ENCODE results near the gene SMOC2.

SMOC2 gene

DNA sequence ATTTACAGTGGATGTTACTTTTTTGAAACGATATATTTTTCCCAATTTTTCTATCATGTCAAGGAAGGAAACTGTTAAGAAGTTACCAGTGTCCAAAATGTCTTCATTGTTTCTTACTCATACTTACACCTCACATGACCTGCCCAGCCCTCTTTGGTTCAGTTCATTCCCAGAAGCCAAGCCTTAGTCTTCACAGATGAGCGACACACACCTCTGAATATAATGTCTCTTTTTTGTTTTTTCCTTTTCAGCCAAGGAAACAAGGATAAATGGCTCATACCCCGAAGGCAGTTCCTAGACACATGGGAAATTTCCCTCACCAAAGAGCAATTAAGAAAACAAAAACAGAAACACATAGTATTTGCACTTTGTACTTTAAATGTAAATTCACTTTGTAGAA, 225.2 kb downstream of the SMOC2 start:
- Histone ChIP-seq H3K36me3 (ENCODE audit: control insufficient read depth, insufficient read depth, low read length) (no peaks in the 10 kb centered on the region), H3K4me1 (ENCODE audit: control insufficient read depth, insufficient read depth, low read length) (peaks cover 2% of the 10 kb centered on the region; the same call in 1 of the 2 replicates), H3K9me3 (ENCODE audit: control insufficient read depth, insufficient read depth, low read length) (no peaks in the 10 kb centered on the region), H3K27ac (ENCODE audit: low read length) (no peak overlapping the region), H3K27me3 (ENCODE audit: control insufficient read depth, insufficient read depth, low read length) (no peaks in the 10 kb centered on the region), H3K4me3 (ENCODE audit: low read length) (no peak overlapping the region)
- no CpG with 5 or more reads among the region's 3 CpGs for WGBS (ENCODE audit: insufficient coverage, insufficient read length)
- no peak for DNase-seq (ENCODE audit: low read depth, low spot score)

DNA sequence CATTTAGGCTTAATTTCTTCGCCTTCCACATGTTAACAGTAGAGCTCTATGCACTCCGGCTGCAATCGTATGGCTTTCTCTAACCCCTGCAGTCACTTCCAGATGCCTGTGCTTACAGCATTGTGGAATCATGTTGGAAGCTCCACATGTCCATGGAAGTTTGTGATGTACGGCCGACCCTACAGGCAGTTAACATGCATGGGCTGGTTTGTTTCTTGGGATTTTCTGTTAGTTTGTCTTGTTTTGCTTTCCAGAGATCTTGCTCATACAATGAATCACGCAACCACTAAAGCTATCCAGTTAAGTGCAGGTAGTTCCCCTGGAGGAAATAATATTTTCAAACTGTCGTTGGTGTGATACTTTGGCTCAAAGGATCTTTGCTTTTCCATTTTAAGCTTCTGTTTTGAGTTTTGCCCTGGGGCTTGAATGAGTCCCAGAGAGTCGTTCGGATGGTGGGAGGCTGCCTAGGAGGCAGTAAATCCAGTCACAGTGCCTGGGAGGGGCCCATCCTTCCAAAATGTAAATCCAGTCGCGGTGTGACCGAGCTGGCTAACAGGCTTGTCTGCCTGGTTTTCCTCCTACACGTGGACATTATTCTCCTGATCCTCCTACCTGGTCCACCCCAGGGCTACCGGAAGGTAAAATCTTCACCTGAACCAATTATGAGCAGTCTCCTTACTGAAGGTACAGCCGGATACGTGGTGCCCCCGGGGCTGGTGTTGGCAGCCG, 225.9 kb downstream of the SMOC2 start:
- Histone ChIP-seq H3K27ac (ENCODE audit: low read length) (no peak overlapping the region), H3K9me3 (ENCODE audit: control insufficient read depth, insufficient read depth, low read length) (no peaks in the 10 kb centered on the region), H3K4me1 (ENCODE audit: control insufficient read depth, insufficient read depth, low read length) (peaks cover 2% of the 10 kb centered on the region; the same call in 1 of the 2 replicates), H3K27me3 (ENCODE audit: control insufficient read depth, insufficient read depth, low read length) (no peaks in the 10 kb centered on the region), H3K4me3 (ENCODE audit: low read length) (no peak overlapping the region), H3K36me3 (ENCODE audit: control insufficient read depth, insufficient read depth, low read length) (no peaks in the 10 kb centered on the region)
- no CpG with 5 or more reads among the region's 18 CpGs for WGBS (ENCODE audit: insufficient coverage, insufficient read length)
- no peak for DNase-seq (ENCODE audit: low read depth, low spot score)

DNA sequence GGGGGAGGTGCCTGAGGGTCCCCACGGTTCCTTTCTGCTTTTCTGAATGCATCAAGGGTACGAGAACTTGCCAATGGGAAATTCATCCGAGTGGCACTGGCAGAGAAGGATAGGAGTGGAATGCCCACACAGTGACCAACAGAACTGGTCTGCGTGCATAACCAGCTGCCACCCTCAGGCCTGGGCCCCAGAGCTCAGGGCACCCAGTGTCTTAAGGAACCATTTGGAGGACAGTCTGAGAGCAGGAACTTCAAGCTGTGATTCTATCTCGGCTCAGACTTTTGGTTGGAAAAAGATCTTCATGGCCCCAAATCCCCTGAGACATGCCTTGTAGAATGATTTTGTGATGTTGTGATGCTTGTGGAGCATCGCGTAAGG, 226.4 kb downstream of the SMOC2 start:
- peaks cover 2% of the 10 kb centered on the region; the same call in 1 of the 2 replicates for H3K4me1 ChIP-seq (ENCODE audit: control insufficient read depth, insufficient read depth, low read length)
- no peak overlapping the region for H3K27ac ChIP-seq (ENCODE audit: low read length)
- no peak for DNase-seq (ENCODE audit: low read depth, low spot score)
- no peaks in the 10 kb centered on the region for H3K36me3 ChIP-seq (ENCODE audit: control insufficient read depth, insufficient read depth, low read length)
- no CpG with 5 or more reads among the region's 7 CpGs for WGBS (ENCODE audit: insufficient coverage, insufficient read length)
- no peaks in the 10 kb centered on the region for H3K9me3 ChIP-seq (ENCODE audit: control insufficient read depth, insufficient read depth, low read length)
- H3K27me3 ChIP-seq (ENCODE audit: control insufficient read depth, insufficient read depth, low read length), result no peaks in the 10 kb centered on the region
- no peak overlapping the region for H3K4me3 ChIP-seq (ENCODE audit: low read length)

DNA sequence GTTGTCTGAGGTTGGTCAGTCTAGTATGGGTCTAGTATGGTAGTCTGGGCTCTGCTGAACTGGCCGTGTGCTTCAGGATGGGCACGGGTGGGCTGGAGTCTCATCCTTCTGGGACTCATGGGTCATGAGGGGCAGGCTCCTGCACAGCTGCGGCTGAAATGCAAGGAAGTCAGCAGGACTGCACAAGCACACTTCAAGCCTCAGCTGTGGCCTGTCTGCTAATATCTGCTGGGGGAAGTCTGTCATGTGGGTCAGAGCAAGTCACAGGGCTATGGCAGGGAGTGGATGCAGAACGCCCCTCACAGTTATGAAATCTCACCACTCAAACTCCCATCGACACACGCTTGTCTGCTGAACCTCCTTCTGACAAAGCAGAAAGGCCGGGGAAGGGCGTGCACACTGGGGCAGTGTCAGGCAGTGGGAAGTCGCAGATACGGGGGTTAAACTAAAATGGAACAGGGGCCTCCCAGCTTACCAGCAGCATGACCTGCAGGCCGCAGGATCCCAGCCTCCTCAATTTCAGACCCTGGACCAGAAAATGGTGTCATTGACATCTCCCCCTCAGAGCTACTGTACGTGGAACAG, 229.5 kb downstream of the SMOC2 start:
- Histone ChIP-seq H3K4me1 (ENCODE audit: control insufficient read depth, insufficient read depth, low read length) (peaks cover 2% of the 10 kb centered on the region; the same call in 1 of the 2 replicates), H3K4me3 (ENCODE audit: low read length) (no peak overlapping the region; the same call in 1 of the 2 replicates), H3K36me3 (ENCODE audit: control insufficient read depth, insufficient read depth, low read length) (0 out of 2 replicates have a peak, but pooled peaks cover 2% of the 10 kb centered on the region), H3K9me3 (ENCODE audit: control insufficient read depth, insufficient read depth, low read length) (no peaks in the 10 kb centered on the region), H3K27ac (ENCODE audit: low read length) (no peak overlapping the region), H3K27me3 (ENCODE audit: control insufficient read depth, insufficient read depth, low read length) (no peaks in the 10 kb centered on the region)
- WGBS (ENCODE audit: insufficient coverage, insufficient read length), result no CpG with 5 or more reads among the region's 12 CpGs
- DNase-seq (ENCODE audit: low read depth, low spot score), result no peak

DNA sequence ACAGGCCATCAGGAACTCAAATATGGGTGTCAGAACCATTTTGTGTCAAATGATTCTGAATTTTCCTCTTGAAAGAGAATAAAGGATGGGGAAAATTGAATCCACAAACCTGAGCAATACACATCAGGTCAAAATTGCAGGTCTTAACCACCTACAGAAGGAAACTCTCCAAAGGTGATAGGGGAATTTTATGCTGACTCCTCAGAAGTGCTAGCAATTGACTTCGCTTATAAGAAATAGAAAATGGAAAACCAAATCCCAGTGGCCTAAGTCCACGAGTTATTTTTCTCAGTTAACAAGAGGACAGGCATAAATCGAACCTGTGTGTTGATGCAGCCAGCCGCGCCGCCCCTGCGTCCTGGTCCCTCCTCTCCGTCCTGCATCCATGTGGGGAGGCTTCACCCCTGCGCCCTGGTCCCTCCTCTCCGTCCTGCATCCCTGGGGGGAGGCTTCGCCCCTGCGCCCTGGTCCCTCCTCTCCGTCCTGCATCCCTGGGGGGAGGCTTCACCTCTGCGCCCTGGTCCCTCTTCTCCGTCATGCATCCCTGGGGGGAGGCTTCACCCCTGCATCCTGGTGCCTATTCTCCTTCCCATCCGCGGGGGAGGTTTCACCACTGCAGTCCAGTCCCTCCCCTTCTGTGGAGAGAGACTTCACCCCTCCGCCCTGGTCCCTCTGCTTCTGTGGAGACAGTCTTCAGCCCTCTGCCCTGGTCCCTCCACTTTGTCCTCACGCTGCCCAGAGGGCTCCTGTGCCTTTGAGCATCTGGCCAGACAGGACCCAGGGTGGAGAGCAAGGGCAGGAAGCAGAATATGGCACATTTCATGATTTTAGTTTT, 230.3 kb downstream of the SMOC2 start:
- no peaks in the 10 kb centered on the region for H3K9me3 ChIP-seq (ENCODE audit: control insufficient read depth, insufficient read depth, low read length)

DNA sequence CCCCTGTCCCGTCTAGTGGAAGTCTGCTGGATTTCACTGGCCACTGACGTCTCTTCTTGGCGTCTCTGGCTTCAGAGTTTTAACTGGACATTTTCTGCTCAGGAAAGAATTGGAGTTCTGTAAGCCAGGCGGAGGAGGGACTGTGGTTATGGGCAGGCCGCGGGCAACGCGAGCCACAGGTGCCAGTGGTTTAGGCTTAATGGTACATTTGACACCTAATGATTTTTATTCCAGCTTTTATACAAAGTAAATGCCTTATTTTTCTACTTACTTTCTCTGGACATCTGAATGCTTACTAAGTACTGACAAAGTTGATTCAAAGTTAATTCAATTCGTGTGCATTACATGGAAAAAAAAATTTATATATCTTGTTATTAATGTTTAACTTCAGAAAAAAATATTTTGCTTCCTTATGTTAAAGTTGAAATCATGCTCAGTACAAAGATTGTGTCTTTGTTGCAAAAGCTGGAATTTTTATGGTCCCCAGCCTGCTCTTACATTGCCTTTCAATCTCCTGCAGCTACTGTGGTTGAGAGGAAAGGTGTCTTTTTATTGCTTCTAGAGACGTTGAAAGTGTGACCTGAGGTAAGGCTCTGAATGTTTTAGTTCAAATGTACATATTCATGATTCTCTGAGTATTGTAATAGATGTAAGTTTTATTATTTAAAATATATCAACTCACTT, 231.0 kb downstream of the SMOC2 start:
- H3K4me1 ChIP-seq (ENCODE audit: control insufficient read depth, insufficient read depth, low read length), result peaks cover 2% of the 10 kb centered on the region; the same call in 1 of the 2 replicates
- no peak overlapping the region for H3K4me3 ChIP-seq (ENCODE audit: low read length)
- H3K9me3 ChIP-seq (ENCODE audit: control insufficient read depth, insufficient read depth, low read length), result no peaks in the 10 kb centered on the region
- no peaks in the 10 kb centered on the region for H3K27me3 ChIP-seq (ENCODE audit: control insufficient read depth, insufficient read depth, low read length)
- H3K36me3 ChIP-seq (ENCODE audit: control insufficient read depth, insufficient read depth, low read length), result 0 out of 2 replicates have a peak, but pooled peaks cover 2% of the 10 kb centered on the region
- no peak for DNase-seq (ENCODE audit: low read depth, low spot score)
- no CpG with 5 or more reads among the region's 10 CpGs for WGBS (ENCODE audit: insufficient coverage, insufficient read length)
- no peak overlapping the region for H3K27ac ChIP-seq (ENCODE audit: low read length)

More for the DNA sequence above, 230.3 kb downstream of the SMOC2 start:
- no peaks in the 10 kb centered on the region for H3K27me3 ChIP-seq (ENCODE audit: control insufficient read depth, insufficient read depth, low read length)
- no peak overlapping the region for H3K4me3 ChIP-seq (ENCODE audit: low read length)
- 0 out of 2 replicates have a peak, but pooled peaks cover 2% of the 10 kb centered on the region for H3K36me3 ChIP-seq (ENCODE audit: control insufficient read depth, insufficient read depth, low read length)
- DNase-seq (ENCODE audit: low read depth, low spot score), result no peak
- peaks cover 2% of the 10 kb centered on the region; the same call in 1 of the 2 replicates for H3K4me1 ChIP-seq (ENCODE audit: control insufficient read depth, insufficient read depth, low read length)
- no peak overlapping the region for H3K27ac ChIP-seq (ENCODE audit: low read length)
- WGBS (ENCODE audit: insufficient coverage, insufficient read length), result no CpG with 5 or more reads among the region's 19 CpGs

DNA sequence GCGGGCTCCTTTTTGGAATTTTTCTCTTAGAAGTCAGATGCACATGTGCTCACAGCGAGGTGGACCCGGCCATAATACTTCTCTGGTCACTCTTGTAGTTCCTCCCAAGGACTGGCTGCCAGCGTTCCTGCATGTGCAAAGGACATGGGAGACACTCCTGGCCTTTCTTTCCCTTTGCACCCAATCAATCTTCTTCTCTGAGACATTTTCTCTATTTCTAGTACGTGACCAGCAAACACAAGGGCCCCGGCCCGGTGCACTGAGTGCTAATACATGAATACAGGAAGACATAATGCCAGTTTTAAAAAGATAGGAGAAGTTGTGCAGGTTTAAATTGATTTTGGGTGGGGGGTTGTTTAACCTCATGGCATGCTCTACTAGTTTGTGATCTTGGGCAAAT, 233.6 kb downstream of the SMOC2 start:
- no peaks in the 10 kb centered on the region for H3K27me3 ChIP-seq (ENCODE audit: control insufficient read depth, insufficient read depth, low read length)
- DNase-seq (ENCODE audit: low read depth, low spot score), result no peak
- H3K4me1 ChIP-seq (ENCODE audit: control insufficient read depth, insufficient read depth, low read length), result peaks cover 5% of the 10 kb centered on the region; the same call in 1 of the 2 replicates
- WGBS (ENCODE audit: insufficient coverage, insufficient read length), result no CpG with 5 or more reads among the region's 7 CpGs
- H3K36me3 ChIP-seq (ENCODE audit: control insufficient read depth, insufficient read depth, low read length), result 0 out of 2 replicates have a peak, but pooled peaks cover 2% of the 10 kb centered on the region
- H3K4me3 ChIP-seq (ENCODE audit: low read length), result no peak overlapping the region
- H3K9me3 ChIP-seq (ENCODE audit: control insufficient read depth, insufficient read depth, low read length), result no peaks in the 10 kb centered on the region
- H3K27ac ChIP-seq (ENCODE audit: low read length), result no peak overlapping the region

DNA sequence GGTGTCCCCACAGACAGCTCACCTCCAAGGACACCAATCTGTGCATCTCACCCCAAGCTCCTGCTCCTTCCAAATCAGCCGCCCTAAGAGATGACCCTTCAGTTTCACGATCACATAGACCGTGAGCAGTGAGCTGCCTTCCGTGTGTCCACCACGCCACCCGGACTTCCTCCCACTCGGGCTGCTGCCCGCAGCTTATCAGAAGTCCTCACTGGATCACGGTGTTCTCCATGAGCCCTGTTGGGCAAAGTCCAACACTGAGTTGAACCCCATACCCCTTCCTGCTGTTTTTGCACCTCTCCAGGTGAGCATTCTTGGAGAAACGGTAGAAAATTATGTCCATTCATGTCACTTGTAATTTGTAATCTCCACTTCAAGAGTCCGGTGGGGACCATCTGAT, 234.4 kb downstream of the SMOC2 start:
- peaks cover 5% of the 10 kb centered on the region; the same call in 1 of the 2 replicates for H3K4me1 ChIP-seq (ENCODE audit: control insufficient read depth, insufficient read depth, low read length)
- H3K27ac ChIP-seq (ENCODE audit: low read length), result no peak overlapping the region
- WGBS (ENCODE audit: insufficient coverage, insufficient read length), result no CpG with 5 or more reads among the region's 11 CpGs
- no peaks in the 10 kb centered on the region for H3K9me3 ChIP-seq (ENCODE audit: control insufficient read depth, insufficient read depth, low read length)
- no peaks in the 10 kb centered on the region for H3K27me3 ChIP-seq (ENCODE audit: control insufficient read depth, insufficient read depth, low read length)
- H3K4me3 ChIP-seq (ENCODE audit: low read length), result no peak overlapping the region
- H3K36me3 ChIP-seq (ENCODE audit: control insufficient read depth, insufficient read depth, low read length), result 0 out of 2 replicates have a peak, but pooled peaks cover 2% of the 10 kb centered on the region
- no peak for DNase-seq (ENCODE audit: low read depth, low spot score)

DNA sequence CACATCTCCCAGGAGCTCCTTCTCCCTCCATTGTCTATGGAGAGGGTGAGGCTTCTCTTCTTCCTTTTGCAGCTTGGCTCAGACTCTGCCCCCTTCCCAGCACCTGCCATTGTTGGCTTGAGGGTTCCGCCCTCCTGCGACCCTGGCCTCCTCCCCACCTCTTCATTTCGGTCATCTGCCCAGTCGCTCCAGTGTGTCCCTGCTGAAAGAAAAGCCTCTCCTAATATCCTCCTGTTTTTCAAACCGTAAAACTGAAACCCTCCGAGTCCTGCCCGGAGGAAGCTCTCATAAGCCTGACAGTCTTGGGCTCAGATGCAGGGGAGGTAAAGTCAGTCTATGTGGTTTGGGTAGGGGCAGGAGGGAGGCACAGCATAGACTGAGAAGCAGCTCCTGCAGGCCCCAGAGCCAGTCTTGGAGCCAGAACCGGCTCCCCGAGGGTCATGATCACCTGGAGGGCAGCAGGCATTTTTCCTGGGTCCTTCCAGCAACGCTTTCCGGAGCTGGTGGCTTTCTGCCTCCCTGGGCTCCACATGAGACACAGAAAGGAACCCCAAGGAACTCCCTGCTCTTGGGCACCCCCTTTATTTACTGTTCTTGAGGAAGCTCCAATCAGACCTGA, 235.1 kb downstream of the SMOC2 start:
- H3K4me3 ChIP-seq (ENCODE audit: low read length), result no peak overlapping the region
- H3K9me3 ChIP-seq (ENCODE audit: control insufficient read depth, insufficient read depth, low read length), result no peaks in the 10 kb centered on the region
- H3K27me3 ChIP-seq (ENCODE audit: control insufficient read depth, insufficient read depth, low read length), result no peaks in the 10 kb centered on the region
- 0 out of 2 replicates have a peak, but pooled peaks cover 2% of the 10 kb centered on the region for H3K36me3 ChIP-seq (ENCODE audit: control insufficient read depth, insufficient read depth, low read length)
- no peak for DNase-seq (ENCODE audit: low read depth, low spot score)
- no CpG with 5 or more reads among the region's 11 CpGs for WGBS (ENCODE audit: insufficient coverage, insufficient read length)
- H3K27ac ChIP-seq (ENCODE audit: low read length), result no peak overlapping the region
- peaks cover 5% of the 10 kb centered on the region; the same call in 1 of the 2 replicates for H3K4me1 ChIP-seq (ENCODE audit: control insufficient read depth, insufficient read depth, low read length)
